ENCODE results near the gene OSBPL5.

DNA sequence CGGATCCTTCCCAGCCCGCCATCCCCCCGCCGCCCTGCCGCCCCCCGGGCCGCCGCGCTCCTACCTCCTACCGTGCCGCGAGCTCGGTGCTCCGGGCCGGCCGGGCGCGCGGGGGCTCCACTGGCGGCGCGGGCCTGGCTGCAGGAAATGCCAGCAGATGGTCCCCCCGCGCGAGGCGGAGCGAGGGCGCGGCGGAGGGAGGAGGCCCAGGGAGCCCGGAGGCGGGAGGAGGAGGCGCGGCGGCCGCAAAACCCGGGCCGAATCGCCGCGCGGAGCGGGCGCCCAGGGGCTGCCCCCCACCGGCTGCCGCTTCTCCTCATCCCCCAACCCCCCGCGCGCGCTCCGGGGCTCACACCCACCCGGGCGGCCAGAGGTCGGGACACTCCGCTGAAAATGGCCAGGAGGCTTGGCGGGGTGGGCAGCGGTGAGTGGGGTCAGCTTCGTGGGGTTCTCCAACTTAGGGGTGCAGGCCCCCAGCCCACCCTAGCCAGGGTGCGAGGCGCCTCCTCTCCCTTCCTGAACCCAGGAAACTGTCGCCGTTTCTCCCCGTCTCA lies at the start of gene OSBPL5:
- TF ChIP-seq, protein P1, sequence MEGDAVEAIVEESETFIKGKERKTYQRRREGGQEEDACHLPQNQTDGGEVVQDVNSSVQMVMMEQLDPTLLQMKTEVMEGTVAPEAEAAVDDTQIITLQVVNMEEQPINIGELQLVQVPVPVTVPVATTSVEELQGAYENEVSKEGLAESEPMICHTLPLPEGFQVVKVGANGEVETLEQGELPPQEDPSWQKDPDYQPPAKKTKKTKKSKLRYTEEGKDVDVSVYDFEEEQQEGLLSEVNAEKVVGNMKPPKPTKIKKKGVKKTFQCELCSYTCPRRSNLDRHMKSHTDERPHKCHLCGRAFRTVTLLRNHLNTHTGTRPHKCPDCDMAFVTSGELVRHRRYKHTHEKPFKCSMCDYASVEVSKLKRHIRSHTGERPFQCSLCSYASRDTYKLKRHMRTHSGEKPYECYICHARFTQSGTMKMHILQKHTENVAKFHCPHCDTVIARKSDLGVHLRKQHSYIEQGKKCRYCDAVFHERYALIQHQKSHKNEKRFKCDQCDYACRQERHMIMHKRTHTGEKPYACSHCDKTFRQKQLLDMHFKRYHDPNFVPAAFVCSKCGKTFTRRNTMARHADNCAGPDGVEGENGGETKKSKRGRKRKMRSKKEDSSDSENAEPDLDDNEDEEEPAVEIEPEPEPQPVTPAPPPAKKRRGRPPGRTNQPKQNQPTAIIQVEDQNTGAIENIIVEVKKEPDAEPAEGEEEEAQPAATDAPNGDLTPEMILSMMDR (IDR thresholded peaks at IDR 0.05) = no peak
- no peak for TF ChIP-seq EZH2 (IDR thresholded peaks at IDR 0.05)
